VCaP (cell line): Measurements from ENCODE around the gene GOLGA8T.
A peak's percentile ranks its signal among the peaks of the same experiment; 100 is the strongest.
"Not testable (repeated sequence)": the region's sequence is repeated elsewhere in the genome, so short reads cannot be mapped to it uniquely, and the experiment has no call there.

Experiments used
- H3K27ac ChIP-seq: fragments of 450-650 bp; 2 replicates; pipeline ENCODE4 v1.5.1; 2017
- TF ChIP-seq, protein P1 (sequence below): fragments of 450-650 bp; conservative IDR thresholded peaks from 2 replicates; pipeline ENCODE4 v1.5.1; 2017; ENCODE audit warnings: mild to moderate bottlenecking, moderate library complexity

The GOLGA8T gene, protein sequence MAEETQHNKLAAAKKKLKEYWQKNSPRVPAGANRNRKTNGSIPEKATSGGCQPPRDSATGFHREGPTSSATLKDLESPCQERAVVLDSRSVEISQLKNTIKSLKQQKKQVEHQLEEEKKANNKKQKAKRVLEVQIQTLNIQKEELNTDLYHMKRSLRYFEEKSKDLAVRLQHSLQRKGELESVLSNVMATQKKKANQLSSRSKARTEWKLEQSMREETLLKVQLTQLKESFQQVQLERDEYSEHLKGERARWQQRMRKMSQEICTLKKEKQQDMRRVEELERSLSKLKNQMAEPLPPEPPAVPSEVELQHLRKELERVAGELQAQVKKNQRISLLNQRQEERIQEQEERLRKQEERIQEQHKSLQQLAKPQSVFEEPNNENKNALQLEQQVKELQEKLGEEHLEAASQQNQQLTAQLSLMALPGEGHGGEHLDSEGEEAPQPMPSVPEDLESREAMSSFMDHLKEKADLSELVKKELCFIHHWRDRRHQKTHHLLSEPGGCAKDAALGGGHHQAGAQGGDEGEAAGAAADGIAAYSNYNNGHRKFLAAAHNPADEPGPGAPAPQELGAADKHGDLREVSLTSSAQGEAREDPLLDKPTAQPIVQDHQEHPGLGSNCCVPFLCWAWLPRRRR

GRCh38 chr15:30134751-30135150 lies at the start of gene GOLGA8T:
TSS of gene GOLGA8T (plus strand) at chr15:30135051. CDS start at chr15:30135149, 98 bp downstream.
- not testable (repeated sequence) for H3K27ac ChIP-seq

GRCh38 chr15:30097827-30098226 lies 37.0 kb upstream of the GOLGA8T start:
- H3K27ac ChIP-seq, result not testable (repeated sequence)

DNA sequence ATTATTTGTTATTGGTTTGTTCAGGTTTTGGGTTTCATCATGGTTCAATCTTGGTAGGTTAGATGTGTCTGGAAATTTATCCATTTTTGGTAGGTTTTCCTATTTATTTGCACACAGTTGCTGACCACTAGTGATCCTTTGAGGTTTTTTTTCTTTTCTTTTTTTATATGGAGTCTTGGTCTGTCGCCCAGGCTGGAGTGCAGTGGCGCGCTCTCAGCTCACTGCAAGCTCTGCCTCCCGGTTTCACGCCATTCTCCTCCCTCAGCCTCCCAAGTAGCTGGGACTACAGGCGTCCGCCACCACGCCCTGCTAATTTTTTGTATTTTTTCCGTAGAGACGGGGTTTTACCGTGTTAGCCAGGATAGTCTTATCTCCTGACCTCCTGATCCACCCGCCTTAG lies 32.0 kb upstream of the GOLGA8T start:
- H3K27ac ChIP-seq, result not testable (repeated sequence)

- not testable (repeated sequence) for H3K27ac ChIP-seq
Observed at GRCh38 chr15:30103941-30104507, 30.8 kb upstream of the GOLGA8T start.

- not testable (repeated sequence) for H3K27ac ChIP-seq
Observed at GRCh38 chr15:30110591-30110990, 24.3 kb upstream of the GOLGA8T start.

GRCh38 chr15:30130066-30130465 lies 4.8 kb upstream of the GOLGA8T start:
- H3K27ac ChIP-seq, result not testable (repeated sequence)

- H3K27ac ChIP-seq, result not testable (repeated sequence)
- TF ChIP-seq, protein P1, sequence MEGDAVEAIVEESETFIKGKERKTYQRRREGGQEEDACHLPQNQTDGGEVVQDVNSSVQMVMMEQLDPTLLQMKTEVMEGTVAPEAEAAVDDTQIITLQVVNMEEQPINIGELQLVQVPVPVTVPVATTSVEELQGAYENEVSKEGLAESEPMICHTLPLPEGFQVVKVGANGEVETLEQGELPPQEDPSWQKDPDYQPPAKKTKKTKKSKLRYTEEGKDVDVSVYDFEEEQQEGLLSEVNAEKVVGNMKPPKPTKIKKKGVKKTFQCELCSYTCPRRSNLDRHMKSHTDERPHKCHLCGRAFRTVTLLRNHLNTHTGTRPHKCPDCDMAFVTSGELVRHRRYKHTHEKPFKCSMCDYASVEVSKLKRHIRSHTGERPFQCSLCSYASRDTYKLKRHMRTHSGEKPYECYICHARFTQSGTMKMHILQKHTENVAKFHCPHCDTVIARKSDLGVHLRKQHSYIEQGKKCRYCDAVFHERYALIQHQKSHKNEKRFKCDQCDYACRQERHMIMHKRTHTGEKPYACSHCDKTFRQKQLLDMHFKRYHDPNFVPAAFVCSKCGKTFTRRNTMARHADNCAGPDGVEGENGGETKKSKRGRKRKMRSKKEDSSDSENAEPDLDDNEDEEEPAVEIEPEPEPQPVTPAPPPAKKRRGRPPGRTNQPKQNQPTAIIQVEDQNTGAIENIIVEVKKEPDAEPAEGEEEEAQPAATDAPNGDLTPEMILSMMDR, result 0 out of 2 replicates have a peak, but pooled peaks have one; percentile 12
Observed at GRCh38 chr15:30143246-30143645, 8.4 kb downstream of the GOLGA8T start.

DNA sequence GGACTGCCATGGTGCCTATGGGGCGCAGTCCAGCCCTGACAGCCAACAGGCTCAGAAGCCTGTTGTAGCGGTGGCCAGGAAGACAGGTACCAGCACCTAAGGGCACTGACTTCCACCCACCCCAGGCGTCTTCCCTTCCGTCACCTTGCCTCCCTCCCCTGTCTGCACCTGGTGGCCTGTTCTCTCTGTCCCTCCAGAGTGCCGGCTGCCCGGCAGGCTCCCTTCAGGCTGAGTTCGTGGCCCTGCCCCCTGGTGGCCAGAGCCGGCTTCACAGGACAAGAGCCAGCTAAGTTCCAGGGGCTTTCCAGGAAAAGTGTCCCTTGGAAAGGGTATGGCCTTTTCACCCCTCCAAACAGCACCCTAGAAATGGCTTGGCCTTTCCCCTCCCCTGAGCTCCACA lies 15.0 kb downstream of the GOLGA8T start:
- not testable (repeated sequence) for H3K27ac ChIP-seq

- TF ChIP-seq, protein P1, result 0 out of 2 replicates have a peak, but pooled peaks have one; percentile 6
Observed at GRCh38 chr15:30162479-30163357, 27.9 kb downstream of the GOLGA8T start.

DNA sequence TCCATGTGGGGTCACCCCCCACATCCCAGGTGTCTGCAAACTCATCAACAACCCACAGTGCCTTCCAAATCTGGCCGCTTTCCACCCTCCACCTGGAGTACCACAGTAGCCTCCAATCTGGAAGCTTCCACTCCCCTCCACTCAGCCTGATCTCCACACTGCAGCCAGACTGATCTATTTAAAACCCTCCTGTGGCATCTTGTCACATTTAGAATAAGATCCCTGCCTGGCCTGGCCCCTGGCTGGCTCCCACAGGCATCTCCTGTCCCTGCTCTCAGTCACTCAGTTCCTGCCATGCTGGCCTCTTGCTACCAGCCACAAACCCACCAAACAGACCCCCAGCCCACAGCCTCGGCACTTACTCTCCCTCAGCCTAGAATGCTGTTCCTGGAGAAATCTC lies 28.9 kb downstream of the GOLGA8T start:
- not testable (repeated sequence) for H3K27ac ChIP-seq

More at GRCh38 chr15:30162479-30163357, 27.9 kb downstream of the GOLGA8T start:
- not testable (repeated sequence) for H3K27ac ChIP-seq

DNA sequence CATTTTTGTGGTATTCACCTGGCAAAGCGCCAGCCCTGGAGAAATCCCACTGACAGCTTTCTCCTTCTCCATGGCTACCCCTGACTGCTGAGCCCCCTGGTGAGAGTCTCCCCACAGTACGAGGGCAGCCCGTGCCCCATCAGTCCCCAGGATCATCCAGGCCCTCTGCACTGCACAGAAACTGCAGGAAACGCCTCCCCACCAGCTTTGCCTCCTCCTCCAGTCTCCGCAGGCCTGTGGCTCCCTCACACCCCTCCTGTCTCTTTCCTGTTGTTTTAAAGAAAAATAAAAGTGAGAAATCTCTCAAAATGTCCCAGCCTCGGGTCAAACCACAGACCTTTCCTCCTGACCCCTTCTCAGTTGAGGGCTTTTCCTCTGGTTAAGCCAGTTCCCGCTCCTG lies 29.4 kb downstream of the GOLGA8T start:
- H3K27ac ChIP-seq, result not testable (repeated sequence)

DNA sequence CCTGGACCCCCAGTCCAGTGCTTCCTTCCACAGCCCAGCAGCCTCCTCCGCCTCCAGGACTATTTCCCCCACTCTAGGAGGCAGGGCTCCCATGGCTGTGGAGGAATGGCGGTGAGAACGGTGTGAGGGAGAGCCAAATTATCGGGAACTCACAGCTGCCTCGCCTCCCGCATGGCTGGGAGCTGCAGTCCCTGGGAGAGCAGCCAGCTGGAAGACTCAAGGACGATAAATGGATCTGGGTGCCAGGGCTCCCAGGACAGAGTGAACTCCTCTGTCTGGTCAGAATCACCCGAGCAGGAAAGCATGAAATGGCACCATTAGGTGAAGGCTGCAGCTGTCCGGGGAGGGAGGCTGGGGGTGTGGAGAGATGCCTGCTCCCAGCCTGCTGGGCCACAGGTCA lies 32.6 kb downstream of the GOLGA8T start:
- H3K27ac ChIP-seq, result not testable (repeated sequence)

DNA sequence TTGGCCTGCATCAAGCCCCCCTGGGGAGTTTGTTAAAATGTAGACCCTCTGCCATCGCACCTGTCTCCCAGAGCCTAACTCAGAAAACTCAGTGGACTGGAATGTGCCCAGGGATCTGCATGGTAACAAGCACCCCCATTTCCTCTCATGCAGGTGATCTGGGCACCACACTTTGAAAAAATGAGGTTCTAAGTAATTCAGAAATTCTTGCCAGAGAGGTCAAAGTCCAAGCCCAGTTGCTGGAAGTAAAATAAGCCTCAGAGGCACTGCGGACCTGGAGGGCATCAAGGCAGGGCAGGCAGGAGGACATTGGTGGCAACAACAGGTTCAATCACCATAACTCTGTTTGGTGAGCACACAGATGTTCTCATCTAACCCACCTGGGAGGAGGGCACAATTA lies 33.0 kb downstream of the GOLGA8T start:
- not testable (repeated sequence) for H3K27ac ChIP-seq

- H3K27ac ChIP-seq, result not testable (repeated sequence)
Observed at GRCh38 chr15:30171452-30171851, 36.6 kb downstream of the GOLGA8T start.

- H3K27ac ChIP-seq, result not testable (repeated sequence)
Observed at GRCh38 chr15:30173041-30173608, 38.3 kb downstream of the GOLGA8T start.

DNA sequence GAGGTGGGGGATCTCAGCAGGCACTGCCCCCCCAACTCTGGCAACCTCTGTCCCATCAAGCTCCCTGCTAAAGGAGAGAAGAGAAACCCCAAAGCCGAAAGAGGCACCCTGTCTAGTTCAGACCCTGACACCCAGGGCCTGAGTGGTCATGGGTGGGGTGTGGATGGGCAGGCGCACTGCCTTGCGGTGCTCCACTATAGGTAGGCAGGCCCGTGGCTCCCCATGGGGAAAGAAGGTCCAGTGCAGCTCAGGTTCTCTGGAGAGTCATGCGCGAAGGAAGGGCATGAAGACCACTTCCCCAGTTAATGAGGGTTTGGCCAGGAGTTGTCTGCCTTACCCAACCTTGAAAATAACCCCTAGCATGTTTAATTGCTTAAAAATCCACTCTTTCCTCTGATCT lies 40.4 kb downstream of the GOLGA8T start:
- H3K27ac ChIP-seq, result not testable (repeated sequence)

DNA sequence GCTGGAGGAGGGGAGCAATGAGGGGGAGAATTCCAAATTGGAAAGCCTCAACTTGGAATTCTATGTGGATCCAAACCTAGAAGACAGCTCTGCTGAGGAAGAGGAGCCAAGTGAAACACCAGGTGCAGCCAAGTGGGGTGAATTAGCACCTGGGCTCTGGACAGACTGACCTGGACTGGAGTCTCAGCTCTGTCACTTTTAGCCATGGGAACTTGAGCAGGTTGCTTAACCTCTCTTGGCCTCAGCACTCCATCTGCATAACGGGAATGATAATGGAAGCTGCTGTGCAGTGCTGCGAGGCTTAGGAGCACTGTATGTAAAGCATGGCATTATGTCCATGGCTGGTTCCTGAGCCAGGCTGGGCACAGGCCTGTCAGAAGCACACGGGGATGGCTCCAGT lies 41.8 kb downstream of the GOLGA8T start:
- H3K27ac ChIP-seq, result not testable (repeated sequence)

DNA sequence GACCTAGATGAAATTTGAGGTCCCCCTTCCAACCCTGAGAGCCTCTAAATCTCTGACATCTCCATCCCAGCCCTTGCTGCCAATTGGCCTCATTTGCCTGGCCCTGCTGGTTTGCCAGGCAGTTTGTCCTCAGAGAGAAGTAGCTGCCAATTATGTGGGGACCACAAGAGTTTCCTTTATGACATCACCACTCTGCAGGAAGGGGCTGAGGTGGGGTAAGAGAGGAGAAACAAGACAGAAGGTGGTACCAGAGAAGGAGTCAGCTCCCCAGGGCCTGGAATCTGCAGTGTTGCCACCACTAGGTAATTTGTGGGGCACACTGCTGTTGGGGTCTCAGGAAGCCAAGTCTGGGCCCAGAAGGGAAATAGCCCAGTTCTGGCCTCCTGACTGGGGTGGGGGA lies 45.0 kb downstream of the GOLGA8T start:
- not testable (repeated sequence) for H3K27ac ChIP-seq
